ENCODE measurements around the gene SEPTIN10.

- TF ChIP-seq EP300 (IDR thresholded peaks at IDR 0.05) (no peak), CTCF (IDR thresholded peaks at IDR 0.05) (no peak), POLR2A (IDR thresholded peaks at IDR 0.05) (no peak)
Measured at GRCh38 chr2:109592905-109593304, 20.9 kb downstream of the SEPTIN10 start.

All from tibial nerve (tissue), 4 donors.